K562 (cell line): ENCODE results near the gene NR1I3. TPM values are rescaled to one million over a fixed set of nuclear protein-coding genes. Genes with fewer than 3 reads are reported as not detected.

Experiments used
- ATAC-seq: fragments of 200-7000 bp; cut with Tn5 transposase; 3 replicates; pipeline ENCODE4 v1.9.1; 2020; ENCODE audit warnings: moderate library complexity
- BruUV-seq: library from RNA; stranded (reverse); fragments of 400-500 nt; replicated peaks from 2 replicates; lab custom pipeline; 2021; lab: Mats Ljungman, UMichigan
- CTCF ChIA-PET: fragments of 300-600 bp; formaldehyde crosslinking; extraction: SDS; loops from one replicate; lab custom pipeline; 2021; ENCODE audit warnings: low intra/inter-chr PET ratio; lab: Yijun Ruan, JAX
- POLR2A ChIA-PET: fragments of 300-600, 350-650 bp; sonication (Branson Sonifier 250); formaldehyde crosslinking; extraction: SDS; loops from one replicate; lab custom pipeline; 2021; ENCODE audit warnings: antibody characterized with exemption, inconsistent platforms; lab: Yijun Ruan, JAX
- DNase-seq, 4 experiments: peaks; one replicate each; pipeline versions ENCODE4 v3.0.0 to v3.0.0-alpha.2; 2011 to 2018; ENCODE audit warnings: low spot score in 3 of 4, mixed read lengths in 3 of 4; ENCODE audit errors: extremely low read depth in 1 of 4
- FAIRE-seq: peaks from 2 replicates; lab custom pipeline; 2011; peaks lifted over from hg19 to GRCh38; lab: Jason Lieb, UNC
- H2AFZ ChIP-seq: 2 replicates; pipeline ENCODE4 v1.6.0; 2011; ENCODE audit warnings: low read depth, low read length, control low read depth, inconsistent platforms
- H3K27ac ChIP-seq: fragments of 200-600 bp; 3 replicates; pipeline ENCODE4 v1.8.0; 2011; ENCODE audit warnings: low read depth, mild to moderate bottlenecking, control low read depth, inconsistent platforms, low read length, moderate library complexity, mixed read lengths; ENCODE audit errors: extremely low read depth
- H3K27me3 ChIP-seq, 2 experiments: fragments of 300-600 bp in 1 of 2; 2 replicates in 1 of 2; 3 replicates in 1 of 2; pipeline versions ENCODE4 v1.6.0 to v1.8.0; 2011; ENCODE audit warnings: inconsistent platforms in 2 of 2, low read length in 2 of 2, mild to moderate bottlenecking in 1 of 2, mixed read lengths in 1 of 2, moderate library complexity in 1 of 2; ENCODE audit not compliant: control insufficient read depth in 2 of 2, insufficient read depth in 2 of 2
- H3K36me3 ChIP-seq: fragments of 300-600 bp; 3 replicates; pipeline ENCODE4 v1.8.0; 2011; ENCODE audit warnings: mild to moderate bottlenecking, low read length, inconsistent platforms; ENCODE audit not compliant: control insufficient read depth, insufficient read depth
- H3K4me1 ChIP-seq, 2 experiments: fragments of 200-600 bp in 1 of 2; replicated peaks in 1 of 2; 2 replicates in 1 of 2; 3 replicates in 1 of 2; pipeline versions ENCODE4 v1.5.1 to v1.8.0; 2011; ENCODE audit warnings: inconsistent platforms in 2 of 2, low read length in 2 of 2, mild to moderate bottlenecking in 1 of 2, mixed read lengths in 1 of 2, moderate library complexity in 1 of 2; ENCODE audit not compliant: control insufficient read depth in 2 of 2, insufficient read depth in 2 of 2
- H3K4me2 ChIP-seq: 2 replicates; pipeline ENCODE4 v1.6.1; 2011; ENCODE audit warnings: low read length, control low read depth, inconsistent platforms, mixed read lengths; ENCODE audit not compliant: insufficient read depth
- H3K4me3 ChIP-seq: fragments of 200-600 bp; sonication (generic), shearing (Covaris generic); 2 replicates; pipeline ENCODE4 v1.5.1; 2016; ENCODE audit warnings: control low read depth, inconsistent platforms
- H3K79me2 ChIP-seq: fragments of 200-600 bp; 3 replicates; pipeline ENCODE4 v1.8.0; 2011; ENCODE audit warnings: low read length, inconsistent platforms; ENCODE audit not compliant: control insufficient read depth, insufficient read depth
- H3K9ac ChIP-seq, 2 experiments: 2 replicates each; pipeline versions ENCODE4 v1.6.0 to v1.6.1; 2011; ENCODE audit warnings: low read depth in 2 of 2, low read length in 2 of 2, control low read depth in 1 of 2, inconsistent platforms in 1 of 2, mild to moderate bottlenecking in 1 of 2, mixed read lengths in 1 of 2; ENCODE audit not compliant: insufficient read depth in 1 of 2
- H3K9me1 ChIP-seq: one replicate; pipeline ENCODE4 v1.6.0; 2011; ENCODE audit warnings: inconsistent platforms, mild to moderate bottlenecking, low read length, moderate library complexity; ENCODE audit not compliant: control insufficient read depth, insufficient read depth
- H3K9me3 ChIP-seq: replicated peaks from 2 replicates; pipeline ENCODE4 v1.5.1; 2011; ENCODE audit warnings: low read depth, low read length, inconsistent platforms; ENCODE audit not compliant: control insufficient read depth, insufficient read depth
- H4K20me1 ChIP-seq: replicated peaks from 2 replicates; pipeline ENCODE4 v1.6.1; 2011; ENCODE audit warnings: low read length, inconsistent platforms, mixed read lengths; ENCODE audit not compliant: control insufficient read depth, insufficient read depth
- CHD7 ChIP-seq: fragments of 200-600 bp; sonication (generic); IDR thresholded peaks from one replicate; pipeline ENCODE4 v1.6.1; 2012; ENCODE audit warnings: mild to moderate bottlenecking, low read depth, low read length, inconsistent platforms
- DLX4 ChIP-seq: fragments of 250-450 bp; sonication (Bioruptor Pico); IDR thresholded peaks from 2 replicates; pipeline ENCODE4 v1.6.1; 2021; ENCODE audit warnings: mild to moderate bottlenecking
- KAT2B ChIP-seq: IDR thresholded peaks from one replicate; pipeline ENCODE4 v1.6.1; 2012; ENCODE audit warnings: low read depth, mild to moderate bottlenecking, control low read depth, inconsistent platforms, low read length, moderate library complexity
- PYGO2 ChIP-seq: fragments of 450-650 bp; IDR thresholded peaks from 2 replicates; pipeline ENCODE4 v1.6.1; 2016; ENCODE audit warnings: mild to moderate bottlenecking, missing genetic modification characterization, moderate library complexity, missing compliant biosample characterization
- USF1 ChIP-seq: sonication (generic); formaldehyde crosslinking; IDR thresholded peaks from 2 replicates; pipeline ENCODE4 v1.9.0; 2022; ENCODE audit warnings: mild to moderate bottlenecking, missing genetic modification reagents
- VEZF1 ChIP-seq: fragments of 200-800 bp; sonication (Bioruptor generic); IDR thresholded peaks from 2 replicates; pipeline ENCODE4 v1.6.1; 2017; ENCODE audit warnings: missing genetic modification characterization, missing compliant biosample characterization
- WGBS: fragments of 100-300 bp; shearing (Covaris generic); methylation state at CpG from one replicate; pipeline ENCODE4 v1.1.6; 2016; ENCODE audit warnings: low coverage, mixed read lengths; ENCODE audit not compliant: insufficient coverage; ENCODE audit errors: missing lambda C conversion rate; 5-methylcytosine and 5-hydroxymethylcytosine counted together
- in situ Hi-C: fragments of 300-500 bp; cut with MboI; formaldehyde crosslinking; loops from 4 replicates; pipeline ENCODE4 v1.15.0; 2018; ENCODE audit warnings: inconsistent platforms, mixed read lengths
- intact Hi-C: fragments of 100-400 bp; cut with micrococcal nuclease; formaldehyde crosslinking; loops from 2 replicates; pipeline ENCODE4 v1.14.2; 2022
- polyA plus RNA-seq, 8 experiments: library from polyadenylated mRNA; depleted of rRNA in 4 of 8; stranded (reverse) in 5 of 8; unstranded in 3 of 8; fragments of >200 nt; fragmentation: Nextera tagmentation in 2 of 8; fragmentation: Illumina TruSeq in 1 of 8; extraction: Ambion mirVana in 2 of 8; extraction: Trizol in 1 of 8; gene quantifications; 2 replicates each; pipeline versions ENCODE4 v1.2.1 to v1.2.3, GENCODE V29; 2011 to 2014; ENCODE audit warnings: inconsistent platforms in 1 of 8, missing spikeins in 1 of 8
- total RNA-seq, 7 experiments: library from RNA; depleted of rRNA in 6 of 7; stranded (reverse); fragments of >200 nt in 6 of 7; fragmentation: Illumina TruSeq in 2 of 7; extraction: Trizol in 2 of 7; gene quantifications; 2 replicates each; pipeline versions ENCODE4 v1.2.1 to v1.2.3, GENCODE V29; 2011 to 2021; ENCODE audit warnings: low replicate concordance in 1 of 7

NR1I3 gene
- total and polyA plus RNA-seq, 9 of the 15 experiments (the other 6 are each of a cell fraction or from before 2014, with no cell fraction given), result 0.11 TPM; not detected in 8

- FAIRE-seq (no peak), ATAC-seq (no peak), DNase-seq (no peak)
- 89% methylated on average over 19 of the region's 21 CpGs for WGBS
- Histone ChIP-seq H3K36me3 (no peaks in the 10 kb centered on the region), H3K9ac (peak overlapping the region in 1 of 2 experiments; percentile 73; a peak in 1 of 4 replicates), H3K27me3 (no peaks in the 10 kb centered on the region), H4K20me1 (no peaks in the 10 kb centered on the region), H3K27ac (no peak overlapping the region), H3K4me2 (no peak overlapping the region), H3K79me2 (no peaks in the 10 kb centered on the region), H2AFZ (peak overlapping the region; percentile 94), H3K9me1 (no peaks in the 10 kb centered on the region), H3K4me3 (no peak overlapping the region), H3K4me1 (peaks cover 28 to 42% of the 10 kb centered on the region in 2 experiments), H3K9me3 (no peaks in the 10 kb centered on the region)
- POLR2A ChIA-PET, result interaction anchor here (0.6 to 1.5 kb wide), 4 partner anchors 9 to 61 kb away, joined by 3 to 4 read pairs (median 3); partner anchors contain the start of gene DEDD
- CTCF ChIA-PET, result interaction anchor here (0.5 to 2.4 kb wide), 2 partner anchors 174 to 1093 kb away, joined by 3 to 9 read pairs; partner anchors contain the start of gene CFAP126
- intact Hi-C loops (loop anchor here (2.0 kb wide), 2 partner anchors 31 to 181 kb away; no protein-coding TSS in a partner anchor), in situ Hi-C loops (no loop called here)
- no TSS peak for BruUV-seq
- no peak for TF ChIP-seq PYGO2 (tag)
- no peak for TF ChIP-seq VEZF1 (CRISPR knock-in tag)
- no peak for TF ChIP-seq CHD7
- no peak for TF ChIP-seq USF1 (CRISPR knock-in tag)
- TF ChIP-seq KAT2B, result no peak
- TF ChIP-seq DLX4 (CRISPR knock-in tag), result no peak
Measured at GRCh38 chr1:161193561-161194235, 44.3 kb downstream of the NR1I3 start.
